Heart left ventricle (tissue), 13 donors: ENCODE measurements around the gene GPR137.

Source experiments
- CTCF ChIP-seq, 12 donors: fragments of 200-600 bp; sonication (generic) in 4 of 12; IDR thresholded peaks; one replicate each; pipeline versions ENCODE4 v1.5.0 to v1.8.0; 2018 to 2022; ENCODE audit warnings: antibody characterized with exemption in 12 of 12, mild to moderate bottlenecking in 5 of 12
- POLR2A ChIP-seq, 2 donors: fragments of 450-650 bp; IDR thresholded peaks; one replicate each; pipeline ENCODE4 v1.6.1; 2017; ENCODE audit warnings: antibody characterized with exemption in 2 of 2, mild to moderate bottlenecking in 2 of 2, moderate library complexity in 2 of 2
- donor health status: ischemic (EF 13 %, LVEDD 7.1; RV severe dilation, severe dysfunction).
- donor health status: DM: no; HTN: yes; CAD: no.
- donor health status: DM: no; HTN: no; CAD: no.
- donor health status: ischemic (EF 25% LVEDD 6.9; RV normal size, moderate dysfunction).
- donor health status: ischemic (EF 25% LVEDD 5.7; RV mildly dilated, moderate dysfunction).
- donor health status: ischemic (EF 35%, LVEDD 5.7; RV mildly dilated, moderate dysfunction).
- donor health status: nonischemic (EF 11% LVEDD 7.7; RV severe dilation, severe dysfunction).
- donor health status: DM: yes; HTN: yes; CAD: no.
- donor health status: PGD.
- donor health status: ischemic (EF 29% LVEDD 5.4; RV normal size, mild dysfunction).
- donor health status: nonischemic (EF 23%, LVEDD 6.1; RV moderate dilation, normal function).

- peak in 1 of 2 donors; percentile 52 for TF ChIP-seq POLR2A (IDR thresholded peaks at IDR 0.05)
- TF ChIP-seq CTCF (IDR thresholded peaks at IDR 0.05): no peak
Measured at GRCh38 chr11:64284962-64285884, at the start of gene GPR137.
